Right renal pelvis (tissue), 4 donors: ENCODE measurements around the gene KIAA0513. TPM values are rescaled to one million over a fixed set of nuclear protein-coding genes. Genes with fewer than 3 reads are reported as not detected.
"Not testable (repeated sequence)": the region's sequence is repeated elsewhere in the genome, so short reads cannot be mapped to it uniquely, and the experiment has no call there.

Source experiments
- DNase-seq, 4 donors: peaks; one replicate each; pipeline ENCODE4 v3.0.0-alpha.2; 2013; ENCODE audit warnings: low read depth in 4 of 4, low spot score in 3 of 4, missing footprints in 1 of 4
- polyA plus RNA-seq, 4 donors: library from polyadenylated mRNA; unstranded; fragments of 120-200 nt; gene quantifications; one replicate each; pipeline ENCODE4 v1.2.1, GENCODE V29; 2013; ENCODE audit not compliant: insufficient read length in 4 of 4

The KIAA0513 gene
- polyA plus RNA-seq, 4 donors, result 4.1 to 5.5 (median 4.3) TPM

DNA sequence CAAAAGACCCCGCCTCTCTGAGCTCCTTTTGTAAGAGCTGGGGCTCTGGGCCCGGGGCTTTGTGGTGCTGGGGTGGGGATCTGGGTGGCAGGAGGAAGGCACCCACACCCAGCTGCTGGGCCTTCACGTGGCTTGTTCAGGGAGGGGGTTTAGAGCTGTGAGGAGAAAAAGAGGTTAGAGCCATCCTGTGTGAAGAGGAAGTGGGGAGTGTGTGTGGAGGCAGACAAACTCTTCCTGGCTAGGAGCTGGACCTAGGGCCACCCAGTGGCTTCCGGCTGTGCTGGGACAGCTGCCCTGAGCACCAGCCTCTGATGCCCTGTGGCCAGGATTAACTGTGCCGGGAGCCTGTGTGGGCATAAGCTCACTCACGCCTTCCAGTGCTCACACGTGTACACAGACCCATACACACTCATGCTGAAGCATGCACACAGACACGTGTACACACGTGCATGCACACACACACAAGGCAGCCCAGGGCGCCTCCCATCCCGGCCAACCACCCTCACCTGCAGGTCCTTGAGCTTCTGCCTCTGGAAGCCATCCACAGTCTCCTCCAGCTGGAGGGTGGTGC, 77.3 kb downstream of the KIAA0513 start:
- no peak for DNase-seq

DNA sequence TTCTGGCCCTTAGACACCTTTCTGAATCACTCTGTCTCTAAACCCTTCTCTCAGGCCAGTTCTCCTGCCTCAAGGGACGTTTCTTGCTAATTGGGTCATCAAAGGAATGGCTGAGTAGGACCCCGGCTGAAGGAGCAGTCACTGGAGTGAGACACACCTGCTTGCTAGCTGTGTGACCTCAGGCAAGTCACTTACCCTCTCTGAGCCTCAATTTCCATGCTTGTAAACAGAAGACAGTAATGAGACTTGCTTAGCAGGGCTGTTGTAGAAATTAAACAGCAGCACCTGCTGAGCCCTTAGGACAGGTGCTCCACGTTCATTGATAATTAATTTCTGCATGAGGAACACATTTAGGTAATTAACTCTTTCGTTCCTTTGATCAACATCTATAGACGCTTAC, 77.9 kb downstream of the KIAA0513 start:
- no peak for DNase-seq

DNA sequence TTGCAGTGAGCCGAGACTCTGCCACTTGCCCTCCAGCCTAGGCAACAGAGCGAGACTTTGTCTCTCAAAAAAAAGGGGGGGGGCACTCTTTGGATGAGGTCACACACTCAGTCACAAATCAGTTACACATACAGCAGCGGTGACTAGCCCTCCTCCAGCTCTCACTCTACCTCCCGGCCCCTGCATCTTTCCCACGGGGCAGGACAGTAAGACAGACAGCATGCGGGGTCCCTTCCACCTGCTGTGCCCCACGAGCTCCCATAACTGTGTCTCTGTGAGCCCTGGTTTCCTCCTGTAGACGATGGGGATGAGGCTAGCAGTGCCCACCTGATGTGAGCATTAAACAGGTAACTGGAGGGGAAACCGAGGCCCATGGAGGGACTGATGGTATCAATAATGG, 79.5 kb downstream of the KIAA0513 start:
- DNase-seq, result no peak

DNA sequence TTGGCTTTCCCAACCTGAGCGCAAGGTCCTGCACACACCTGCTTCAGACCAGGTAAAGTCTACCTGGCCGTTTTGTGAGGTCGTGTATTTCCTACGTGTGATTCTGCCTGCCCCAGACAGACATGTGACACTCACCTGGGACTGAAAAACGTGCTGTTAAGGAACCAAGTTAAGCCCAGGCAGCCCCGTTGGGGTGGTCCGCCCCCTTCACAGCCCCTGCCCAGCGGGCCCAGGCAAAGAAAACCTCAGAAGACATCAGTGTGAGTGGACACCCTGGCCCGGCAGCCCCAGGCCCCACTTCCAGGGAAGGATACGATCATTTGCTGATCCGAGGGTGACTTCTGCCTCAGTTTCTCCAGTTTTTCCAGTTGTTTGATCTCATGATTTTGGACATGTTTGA, 79.9 kb downstream of the KIAA0513 start:
- DNase-seq, result no peak

DNA sequence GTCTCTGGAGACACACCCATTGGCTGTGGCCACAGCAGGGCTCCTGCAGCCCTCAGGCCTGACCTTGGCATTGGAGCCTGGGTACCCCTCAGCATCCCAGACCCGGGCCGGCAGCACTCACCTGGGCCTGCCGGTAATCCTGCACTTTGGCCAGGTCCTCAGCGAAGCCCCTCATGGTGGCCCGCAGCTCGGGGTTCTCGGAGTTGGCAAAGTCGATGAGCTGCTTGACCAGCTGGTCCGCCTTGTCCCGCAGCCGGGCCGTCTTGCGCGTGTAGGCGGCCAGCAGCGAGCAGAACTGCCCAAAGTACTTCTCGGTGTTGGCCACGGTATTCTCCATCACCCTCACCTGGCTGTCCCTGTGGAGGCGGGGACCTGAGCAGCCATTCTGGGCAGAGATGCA, 82.5 kb downstream of the KIAA0513 start:
- no peak for DNase-seq

DNA sequence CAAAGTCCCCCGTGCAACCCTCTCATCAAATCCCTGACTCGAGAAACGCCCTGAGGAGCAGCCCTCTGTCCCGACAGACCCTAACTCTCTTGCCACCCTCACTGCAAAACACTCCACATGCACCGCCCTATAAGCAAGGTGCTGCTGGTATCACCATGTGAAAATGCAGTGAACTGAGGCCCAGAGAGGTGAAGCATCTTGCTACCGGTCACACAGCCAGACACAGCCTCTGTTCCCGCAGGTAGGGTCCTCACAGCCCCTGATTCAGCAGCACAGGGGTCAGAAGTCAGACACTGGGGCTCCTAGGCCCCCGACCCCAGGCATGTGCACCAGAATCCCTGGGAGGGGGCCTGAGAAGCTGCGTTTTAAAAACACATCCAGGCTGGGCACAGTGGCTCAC, 83.6 kb downstream of the KIAA0513 start:
- no peak for DNase-seq

DNA sequence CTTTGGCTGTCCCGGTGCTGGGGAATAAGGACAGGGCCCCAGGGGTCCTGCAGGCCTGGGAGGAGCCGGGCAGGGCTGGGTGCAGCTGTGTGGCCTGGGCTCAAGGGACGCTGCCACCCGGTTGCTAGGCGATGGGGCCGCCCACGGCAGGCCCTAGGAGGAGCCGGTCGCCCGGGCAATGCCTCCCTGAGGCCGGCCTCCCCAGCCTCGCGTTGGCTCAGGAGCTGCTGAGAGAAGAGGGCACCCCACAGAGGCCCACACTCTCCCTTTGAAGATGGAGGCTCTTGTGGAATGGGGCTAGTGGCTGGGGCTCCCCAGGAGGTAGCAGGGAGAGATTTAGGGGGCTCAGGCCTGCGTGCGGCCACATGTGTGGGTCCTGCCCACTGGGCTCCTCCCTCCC, 84.8 kb downstream of the KIAA0513 start, which contains the start of gene CIBAR2:
CIBAR2 (minus strand) TSS at position 109 of the 400 bp plus-strand sequence. CDS start 120 bp downstream, outside the sequence.
- DNase-seq, result no peak

DNA sequence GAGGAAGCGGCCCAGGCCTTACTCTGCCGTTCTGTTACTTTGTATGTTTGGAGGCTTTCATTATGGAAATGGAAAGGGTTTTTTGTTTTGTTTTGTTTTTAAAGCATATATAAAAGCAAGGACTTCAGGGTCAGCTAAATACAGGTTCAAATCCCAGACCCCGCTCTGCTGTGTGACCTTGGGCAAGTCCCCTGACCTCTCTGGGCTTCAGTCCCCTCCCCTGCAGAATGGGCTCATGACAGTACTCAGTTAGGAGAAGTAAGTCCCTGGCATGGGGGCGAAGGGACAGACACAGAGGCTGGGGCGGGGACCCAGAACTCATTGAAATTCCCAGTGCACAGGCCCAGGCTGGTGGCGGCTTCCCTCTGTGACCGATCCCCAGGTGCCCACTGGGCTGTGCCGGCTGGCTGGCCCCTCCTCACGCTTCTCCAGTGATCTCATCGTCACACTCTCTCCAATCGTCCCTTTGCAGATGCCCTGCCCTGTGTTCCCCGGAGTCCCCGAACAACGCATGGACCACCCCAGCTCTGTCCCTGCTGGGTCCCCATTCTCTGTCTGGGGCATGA, 85.7 kb downstream of the KIAA0513 start:
- DNase-seq, result no peak

DNA sequence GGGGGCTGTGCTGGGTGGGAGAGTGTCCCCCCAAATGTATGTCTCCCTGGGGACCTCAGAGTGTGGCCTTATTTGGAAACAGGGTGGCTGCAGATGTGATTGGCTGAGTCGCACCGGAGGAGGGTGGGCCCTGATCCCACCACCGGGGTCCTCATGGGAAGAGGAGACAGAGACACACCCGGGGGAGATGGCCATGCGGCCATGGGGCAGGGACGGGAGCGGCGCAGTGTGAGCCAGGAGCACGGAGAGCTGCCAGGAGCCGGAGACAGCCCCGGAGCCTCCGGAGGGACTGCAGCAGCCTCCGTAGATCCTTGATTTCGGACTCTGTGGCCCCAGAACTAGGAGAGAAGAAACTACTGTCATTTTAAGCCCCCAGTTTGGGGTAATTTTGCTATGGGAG, 86.3 kb downstream of the KIAA0513 start:
- no peak for DNase-seq

DNA sequence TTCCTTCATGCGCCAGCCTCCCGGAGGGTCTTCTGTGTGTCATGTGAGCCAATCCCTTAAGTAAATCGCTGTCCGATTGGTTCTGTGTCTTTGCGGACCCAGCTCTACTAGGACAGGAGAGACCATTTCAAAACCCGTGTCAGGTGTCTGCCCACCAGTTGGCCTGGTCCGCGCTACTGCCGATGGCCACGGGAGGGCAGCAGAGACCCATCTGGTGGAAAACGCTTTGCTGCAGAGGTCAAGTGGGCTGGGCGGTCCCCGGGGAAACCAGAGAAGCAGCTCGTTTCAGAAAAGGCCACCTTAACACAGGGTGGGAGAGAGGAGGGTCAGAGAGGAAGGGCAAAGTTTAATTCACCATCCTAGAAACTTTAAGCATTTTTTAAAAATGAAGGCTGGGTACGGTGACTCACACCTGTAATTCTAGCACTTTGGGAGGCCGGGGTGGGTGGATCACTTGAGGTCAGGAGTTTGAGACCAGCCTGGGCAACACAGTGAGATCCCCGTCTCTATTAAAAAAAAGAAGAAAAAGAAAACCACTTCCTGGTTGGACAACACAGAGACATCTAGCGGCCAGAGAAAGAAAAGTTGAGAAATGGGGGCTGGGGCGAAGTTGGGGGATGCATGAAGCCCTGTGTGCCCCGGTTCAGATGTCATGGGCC, 87.4 kb downstream of the KIAA0513 start:
- DNase-seq, result peak in 3 of 4 donors; percentile 71 to 85 (median 77)

DNA sequence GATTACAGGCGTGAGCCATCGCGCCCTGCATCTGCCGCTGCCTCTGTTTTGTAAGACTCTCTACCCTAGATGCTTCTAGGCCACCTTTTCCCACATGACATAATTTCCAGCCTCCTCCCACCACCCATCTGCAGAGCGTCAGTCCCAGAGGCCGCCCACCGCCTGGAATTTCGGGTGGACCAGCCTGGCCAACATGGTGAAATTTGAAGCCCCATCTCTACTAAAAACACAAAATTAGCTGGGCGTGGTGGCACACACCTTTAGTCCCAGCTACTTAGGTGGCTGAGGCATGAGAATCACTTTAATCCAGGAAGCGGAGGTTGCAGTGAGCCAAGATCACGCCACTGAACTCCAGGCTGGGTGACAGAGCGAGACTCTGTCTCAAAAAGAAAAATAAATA, 89.8 kb downstream of the KIAA0513 start:
- DNase-seq, result no peak

DNA sequence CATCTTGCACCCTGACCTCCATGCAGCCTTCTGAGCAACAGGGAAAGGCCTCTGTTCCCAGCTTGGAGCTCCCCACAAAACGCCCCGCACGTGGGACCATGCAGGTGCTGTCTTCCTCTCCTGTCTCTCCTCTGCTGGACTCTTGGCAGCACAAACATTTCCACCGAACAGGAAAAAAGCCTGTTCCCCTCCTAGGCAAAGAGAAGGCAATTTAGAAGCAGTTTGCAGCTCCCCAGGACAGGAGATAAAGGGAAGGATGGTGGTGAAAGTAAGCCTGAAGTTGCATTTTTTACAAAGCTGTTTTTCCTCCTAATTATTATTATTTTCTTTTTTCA, 92.4 kb downstream of the KIAA0513 start:
- no peak for DNase-seq

DNA sequence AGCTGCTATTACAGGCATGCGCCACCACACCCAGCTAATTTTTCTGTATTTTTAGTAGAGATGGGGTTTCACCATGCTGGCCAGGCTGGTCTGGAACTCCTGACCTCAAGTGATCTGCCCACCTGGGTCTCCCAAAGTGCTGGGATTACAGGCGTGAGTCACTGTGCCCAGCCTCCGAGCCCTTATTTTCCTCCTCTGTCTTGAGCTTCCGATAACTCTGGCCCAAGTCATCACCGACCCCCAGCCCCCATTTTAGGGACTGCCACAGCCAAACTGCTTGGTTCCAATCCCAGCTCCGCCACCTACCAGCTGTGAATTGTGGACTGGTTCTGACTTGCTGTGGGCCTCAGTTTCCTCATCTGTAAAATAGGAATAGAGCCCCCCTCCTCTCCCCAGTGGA, 95.8 kb downstream of the KIAA0513 start:
- DNase-seq, result not testable (repeated sequence)

DNA sequence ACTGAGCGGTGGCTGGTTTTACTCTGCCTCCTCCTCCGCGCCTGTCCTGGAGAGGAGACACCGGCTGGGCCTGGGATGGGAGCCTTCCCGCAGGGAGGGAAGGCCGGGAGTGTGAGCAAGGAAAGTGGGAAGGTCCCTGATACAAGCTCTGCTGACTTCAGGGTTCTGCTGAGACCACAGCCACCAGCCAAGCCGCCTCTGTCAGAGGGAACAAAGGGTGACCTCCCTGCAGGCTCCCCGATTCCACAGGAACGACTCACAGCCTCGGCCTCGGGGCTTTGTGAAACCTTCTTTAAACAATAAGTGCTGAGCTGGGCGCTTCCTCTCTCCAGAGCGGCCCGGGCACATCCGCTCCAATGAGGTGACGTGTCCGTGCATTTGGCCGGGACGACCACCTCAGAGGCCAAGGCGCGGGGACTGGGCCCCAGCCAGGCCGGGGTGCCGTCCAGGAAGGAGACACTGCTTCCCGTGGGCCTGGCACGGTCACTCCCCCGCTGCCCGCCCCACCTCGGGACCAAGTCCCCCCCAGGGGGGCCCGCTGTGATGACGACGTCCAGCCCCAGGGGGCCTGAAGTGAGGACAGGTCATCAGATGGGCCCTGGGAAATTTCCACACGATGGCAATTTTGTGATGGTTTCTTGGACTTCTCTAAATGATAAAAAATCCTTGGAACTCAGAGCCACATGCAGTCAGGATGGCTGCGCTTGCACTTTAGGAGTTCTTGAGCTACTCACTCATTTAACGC, 96.5 kb downstream of the KIAA0513 start:
- no peak for DNase-seq

DNA sequence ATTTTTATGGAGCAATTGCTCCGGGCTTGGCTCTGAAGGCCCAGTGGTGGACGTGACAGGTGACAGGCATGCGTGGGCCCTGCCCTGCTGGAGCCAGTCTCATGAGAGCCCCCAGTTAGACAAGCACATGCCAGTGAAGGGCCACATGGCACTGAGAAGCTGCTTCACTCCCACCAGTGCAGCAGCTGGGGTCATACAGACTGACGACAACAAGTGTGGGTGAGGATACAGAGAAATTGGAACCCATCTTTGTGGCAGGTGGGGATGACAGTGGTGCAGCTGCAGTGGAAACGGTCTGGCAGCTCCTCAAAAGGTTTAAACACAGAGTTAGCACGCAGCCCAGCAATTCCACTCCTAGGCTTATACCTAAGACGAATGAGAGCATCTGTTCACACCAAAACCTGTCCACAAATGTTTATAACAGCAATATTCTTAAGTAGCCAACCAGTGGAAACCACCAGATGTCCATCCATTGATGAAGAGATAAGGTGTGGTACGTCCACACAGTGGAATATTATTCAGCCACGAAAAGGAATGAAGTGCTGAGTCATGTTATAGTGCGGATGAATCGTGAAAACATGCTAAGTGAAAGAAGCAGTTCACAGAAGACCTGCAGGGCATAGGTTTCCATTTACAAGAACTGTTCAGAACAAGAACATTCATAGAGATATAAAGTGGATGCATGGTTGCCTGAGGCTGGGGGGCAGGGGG, 97.2 kb downstream of the KIAA0513 start:
- no peak for DNase-seq

DNA sequence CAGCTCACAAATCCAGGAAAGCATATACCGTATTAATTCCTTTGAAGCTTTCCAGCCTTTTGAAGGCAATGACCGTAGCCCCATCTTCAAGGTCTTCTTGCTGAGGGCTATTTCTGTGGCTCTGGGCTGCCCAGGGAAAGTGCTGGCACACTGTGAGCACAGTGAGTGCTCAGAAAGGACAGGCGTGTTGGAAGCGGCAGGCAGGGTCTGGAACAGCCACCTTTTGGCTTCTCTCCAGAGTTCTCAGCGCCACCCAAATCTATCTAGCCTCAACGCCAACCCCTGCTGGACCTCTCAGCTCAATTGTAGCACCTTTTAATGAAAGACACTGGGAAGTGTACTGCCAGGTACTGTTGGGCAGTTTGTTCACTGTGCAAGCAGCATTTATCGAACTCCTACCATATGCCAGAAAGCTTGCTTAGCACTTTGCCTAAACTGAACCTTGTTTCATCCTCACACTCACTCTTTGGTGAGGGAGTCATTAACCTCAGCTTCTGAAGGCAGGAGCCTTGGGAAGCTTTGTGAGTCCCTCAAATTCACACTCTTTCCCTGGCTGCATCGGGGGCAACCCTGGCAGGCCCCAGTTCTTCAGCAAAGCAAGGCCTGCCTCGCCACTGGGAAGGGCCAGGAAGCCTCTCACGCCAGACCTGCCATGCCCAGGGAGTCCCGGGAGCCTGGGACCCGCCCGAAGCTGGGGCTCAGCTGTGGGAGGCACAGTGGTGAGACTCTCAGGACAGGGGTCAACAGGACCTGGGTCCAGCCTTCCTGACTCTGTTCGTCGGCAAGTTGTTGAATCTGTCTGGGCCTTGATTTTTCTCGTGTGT, 98.2 kb downstream of the KIAA0513 start:
- DNase-seq, result no peak

DNA sequence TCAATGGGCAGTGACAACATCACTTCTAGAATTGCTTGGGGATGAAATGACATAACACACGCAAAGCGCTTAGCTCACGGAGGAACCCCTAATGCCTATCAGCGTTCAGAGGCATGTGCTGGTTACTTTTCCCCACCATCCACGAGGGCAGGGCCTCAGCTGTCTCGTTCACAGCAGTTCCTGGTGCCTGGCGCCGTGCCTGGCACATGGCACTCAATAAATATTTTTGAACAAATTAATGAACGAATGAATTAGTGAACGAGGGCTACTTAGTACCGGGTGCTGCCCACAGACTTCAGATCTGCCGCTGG, 98.8 kb downstream of the KIAA0513 start:
- DNase-seq, result no peak

DNA sequence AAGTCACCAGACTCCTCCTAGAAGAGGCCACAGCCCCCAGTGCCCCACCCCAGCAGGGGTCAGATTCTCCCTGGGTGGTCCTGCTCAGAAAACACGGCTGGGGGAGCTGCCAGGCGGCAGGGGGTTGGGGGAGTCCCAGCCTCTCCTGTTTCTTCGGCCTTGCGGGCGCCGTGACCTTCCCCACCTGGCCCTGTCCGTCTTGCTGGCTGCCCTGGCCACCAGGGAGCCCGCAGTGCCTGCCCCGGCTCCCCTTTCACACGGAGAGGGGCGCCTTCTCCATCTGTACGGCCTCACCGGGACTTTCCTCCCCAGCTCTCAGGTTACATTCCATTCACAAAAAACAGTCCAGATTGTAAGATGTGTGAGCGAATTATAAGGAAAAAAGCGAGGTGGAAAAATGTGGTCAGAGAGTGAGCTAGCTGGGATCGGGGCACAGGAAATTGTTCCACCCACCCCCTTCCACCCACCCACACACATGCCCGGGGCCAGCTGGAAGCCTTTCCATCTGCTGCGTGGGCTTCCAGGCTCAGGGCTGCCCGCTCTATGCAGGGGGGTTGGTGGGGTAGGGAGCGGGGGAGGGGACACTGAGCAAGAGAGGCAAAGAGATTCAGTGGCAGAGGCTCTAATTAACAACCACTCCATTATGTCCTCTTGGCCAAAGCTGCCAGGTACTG, 99.2 kb downstream of the KIAA0513 start:
- DNase-seq, result peak in 2 of 4 donors; percentile 77 to 81

DNA sequence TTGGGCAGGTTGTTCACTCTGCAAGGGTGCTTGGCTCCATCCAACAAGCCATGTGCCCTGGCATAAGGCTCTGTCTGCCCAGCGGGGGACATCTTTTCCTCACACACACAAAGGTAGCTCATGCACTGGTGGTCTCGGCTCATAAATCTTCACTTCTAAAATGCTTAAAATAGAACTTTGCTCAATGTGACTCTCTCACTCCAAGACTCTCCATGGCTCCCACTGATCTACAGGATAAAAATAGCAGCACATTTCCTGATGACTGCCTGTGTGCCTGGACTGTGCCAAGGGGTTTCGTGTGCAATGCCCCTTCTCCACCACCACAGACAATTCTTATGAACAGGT, 99.8 kb downstream of the KIAA0513 start:
- no peak for DNase-seq
